Tibial artery (tissue), 4 donors: ENCODE results near the gene ALX4.
A peak's percentile ranks its signal among the peaks of the same experiment; 100 is the strongest.

ENCODE experiments used
- DNase-seq, 2 donors: peaks; one replicate each; pipeline ENCODE4 v3.0.0-alpha.2; 2019
- H3K27ac ChIP-seq, 2 donors: fragments of 200-600 bp; sonication (generic) in 1 of 2; 1 replicate in 1 of 2; 2 replicates in 1 of 2; pipeline ENCODE4 v1.5.1; 2018 to 2019; ENCODE audit warnings: mild to moderate bottlenecking in 1 of 2
- H3K27me3 ChIP-seq, 2 donors: fragments of 200-600 bp; sonication (generic) in 1 of 2; one replicate each; pipeline versions ENCODE4 v1.5.1 to v1.6.0; 2016 to 2019
- H3K36me3 ChIP-seq, 3 donors: fragments of 200-600 bp; sonication (generic) in 2 of 3; one replicate each; pipeline ENCODE4 v1.5.1; 2016 to 2019; ENCODE audit warnings: mild to moderate bottlenecking in 2 of 3
- H3K4me1 ChIP-seq, 4 donors: fragments of 200-600 bp; sonication (generic) in 2 of 4; 1 replicate in 3 of 4; 2 replicates in 1 of 4; pipeline ENCODE4 v1.5.1; 2016 to 2019
- H3K4me3 ChIP-seq, 2 donors: fragments of 200-600 bp; sonication (generic) in 1 of 2; 1 replicate in 1 of 2; 2 replicates in 1 of 2; pipeline ENCODE4 v1.5.1; 2018 to 2019; ENCODE audit warnings: mild to moderate bottlenecking in 2 of 2
- H3K9me3 ChIP-seq, 3 donors: fragments of 200-600 bp; sonication (generic) in 1 of 3; one replicate each; pipeline ENCODE4 v1.5.1; 2016 to 2019
- intact Hi-C: fragments of 100-400 bp; cut with DNase I; formaldehyde crosslinking; loops from one replicate; pipeline ENCODE4 v1.15.0; 2023; ENCODE audit warnings: low total_unique reads
- TF ChIP-seq, protein P1 (sequence below), 2 experiments: fragments of 200-600 bp in 1 of 2; fragments of 450-650 bp in 1 of 2; IDR thresholded peaks; one replicate each; pipeline ENCODE4 v1.5.1; 2017 to 2019; ENCODE audit warnings: antibody characterized with exemption in 2 of 2, mild to moderate bottlenecking in 1 of 2, moderate library complexity in 1 of 2

Gene ALX4

GRCh38 chr11:44288133-44288526 is 21.8 kb downstream of the ALX4 start:
- Histone ChIP-seq H3K4me3 (no peak overlapping the region), H3K27ac (no peak overlapping the region), H3K4me1 (peaks cover 0 to 11% (median 0%) of the 10 kb centered on the region in 4 donors), H3K27me3 (no peaks in the 10 kb centered on the region), H3K9me3 (no peaks in the 10 kb centered on the region), H3K36me3 (no peaks in the 10 kb centered on the region)
- TF ChIP-seq, protein P1, sequence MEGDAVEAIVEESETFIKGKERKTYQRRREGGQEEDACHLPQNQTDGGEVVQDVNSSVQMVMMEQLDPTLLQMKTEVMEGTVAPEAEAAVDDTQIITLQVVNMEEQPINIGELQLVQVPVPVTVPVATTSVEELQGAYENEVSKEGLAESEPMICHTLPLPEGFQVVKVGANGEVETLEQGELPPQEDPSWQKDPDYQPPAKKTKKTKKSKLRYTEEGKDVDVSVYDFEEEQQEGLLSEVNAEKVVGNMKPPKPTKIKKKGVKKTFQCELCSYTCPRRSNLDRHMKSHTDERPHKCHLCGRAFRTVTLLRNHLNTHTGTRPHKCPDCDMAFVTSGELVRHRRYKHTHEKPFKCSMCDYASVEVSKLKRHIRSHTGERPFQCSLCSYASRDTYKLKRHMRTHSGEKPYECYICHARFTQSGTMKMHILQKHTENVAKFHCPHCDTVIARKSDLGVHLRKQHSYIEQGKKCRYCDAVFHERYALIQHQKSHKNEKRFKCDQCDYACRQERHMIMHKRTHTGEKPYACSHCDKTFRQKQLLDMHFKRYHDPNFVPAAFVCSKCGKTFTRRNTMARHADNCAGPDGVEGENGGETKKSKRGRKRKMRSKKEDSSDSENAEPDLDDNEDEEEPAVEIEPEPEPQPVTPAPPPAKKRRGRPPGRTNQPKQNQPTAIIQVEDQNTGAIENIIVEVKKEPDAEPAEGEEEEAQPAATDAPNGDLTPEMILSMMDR (IDR thresholded peaks at IDR 0.05): no peak
- intact Hi-C loops: no loop called here
- DNase-seq: no peak

DNA sequence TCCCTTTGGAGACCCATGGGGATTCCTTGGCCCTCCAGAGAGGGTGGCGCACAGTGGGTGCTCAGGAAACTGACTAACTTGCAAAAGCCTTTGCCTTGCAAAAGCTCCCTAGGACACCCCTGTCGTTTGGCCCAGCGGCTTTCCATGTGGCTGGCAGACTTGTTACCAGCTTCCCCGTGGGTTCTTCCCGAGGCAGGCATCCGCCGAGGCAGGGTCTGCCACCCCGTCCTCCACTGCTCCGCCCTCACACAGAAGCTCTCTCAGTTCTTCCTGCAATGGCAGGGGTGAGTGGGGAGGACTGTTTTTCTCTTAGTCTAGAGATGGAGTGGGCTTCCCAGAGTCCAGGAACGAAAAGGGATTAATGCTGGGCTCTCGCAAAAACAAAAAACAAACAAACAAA is 23.0 kb downstream of the ALX4 start:
- H3K4me1 ChIP-seq: peaks cover 0 to 11% (median 0%) of the 10 kb centered on the region in 4 donors
- no peaks in the 10 kb centered on the region for H3K36me3 ChIP-seq
- no peaks in the 10 kb centered on the region for H3K27me3 ChIP-seq
- no peak for DNase-seq
- TF ChIP-seq, protein P1 (IDR thresholded peaks at IDR 0.05): no peak
- no peak overlapping the region for H3K27ac ChIP-seq
- H3K9me3 ChIP-seq: no peaks in the 10 kb centered on the region
- H3K4me3 ChIP-seq: no peak overlapping the region
- intact Hi-C loops: loop anchor here (2.0 kb wide), 1 partner anchor 250 kb away; no protein-coding TSS in a partner anchor

DNA sequence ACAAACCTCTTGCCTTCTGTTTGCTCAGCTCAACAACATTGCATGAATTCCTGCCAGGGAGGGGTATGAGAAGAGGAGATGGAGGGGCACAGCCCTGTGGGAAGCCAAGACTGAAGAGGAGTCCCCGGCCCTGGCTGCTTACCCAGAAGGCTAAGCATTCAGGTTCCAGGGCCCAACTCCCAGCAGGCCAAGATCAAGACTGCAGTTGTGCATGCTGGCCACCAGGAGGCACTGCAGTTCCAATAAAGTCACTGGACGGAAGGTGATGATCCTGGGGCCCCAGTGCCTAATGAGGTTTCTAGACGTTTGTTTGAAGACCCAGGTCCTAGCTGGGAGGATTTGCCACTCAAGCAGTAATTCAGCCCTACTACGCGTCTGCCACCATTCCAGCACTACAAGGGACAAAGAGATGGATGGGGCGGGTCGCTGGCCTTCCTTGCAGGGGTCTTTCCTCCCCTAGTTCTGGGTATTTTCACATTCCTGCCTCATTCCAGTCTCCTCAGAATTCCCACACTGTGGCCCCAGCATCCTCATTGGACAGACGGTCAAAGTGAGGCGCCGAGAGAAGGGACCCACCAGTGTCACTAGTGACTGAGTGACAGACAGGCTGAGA is 23.6 kb downstream of the ALX4 start:
- Histone ChIP-seq H3K36me3 (no peaks in the 10 kb centered on the region), H3K4me1 (peaks cover 0 to 11% (median 0%) of the 10 kb centered on the region in 4 donors), H3K27ac (no peak overlapping the region), H3K27me3 (no peaks in the 10 kb centered on the region), H3K9me3 (no peaks in the 10 kb centered on the region), H3K4me3 (no peak overlapping the region)
- TF ChIP-seq, protein P1 (IDR thresholded peaks at IDR 0.05): peak; percentile 89
- DNase-seq: no peak
- intact Hi-C loops: loop anchor here (2.0 kb wide), 1 partner anchor 250 kb away; no protein-coding TSS in a partner anchor

- no peaks in the 10 kb centered on the region for H3K36me3 ChIP-seq
- TF ChIP-seq, protein P1 (IDR thresholded peaks at IDR 0.05): no peak
- H3K9me3 ChIP-seq: no peaks in the 10 kb centered on the region
- DNase-seq: no peak
- H3K4me1 ChIP-seq: peaks cover 0 to 11% (median 0%) of the 10 kb centered on the region in 4 donors
- intact Hi-C loops: loop anchor here (2.0 kb wide), 1 partner anchor 251 kb away; no protein-coding TSS in a partner anchor
- H3K27ac ChIP-seq: no peak overlapping the region
- no peak overlapping the region for H3K4me3 ChIP-seq
- no peaks in the 10 kb centered on the region for H3K27me3 ChIP-seq
Observed at GRCh38 chr11:44285756-44286155, 24.2 kb downstream of the ALX4 start.

GRCh38 chr11:44282620-44283019 is 27.3 kb downstream of the ALX4 start:
- TF ChIP-seq, protein P1 (IDR thresholded peaks at IDR 0.05): no peak
- no peaks in the 10 kb centered on the region for H3K9me3 ChIP-seq
- no peak for DNase-seq
- intact Hi-C loops: no loop called here
- peaks cover 0 to 3% (median 0%) of the 10 kb centered on the region in 4 donors for H3K4me1 ChIP-seq
- no peak overlapping the region for H3K27ac ChIP-seq
- H3K27me3 ChIP-seq: no peaks in the 10 kb centered on the region
- H3K36me3 ChIP-seq: no peaks in the 10 kb centered on the region
- H3K4me3 ChIP-seq: no peak overlapping the region
